Umbilical cord (tissue), 2 donors: ENCODE data around the gene SMARCD2. TPM values are rescaled to one million over a fixed set of nuclear protein-coding genes. Genes with fewer than 3 reads are reported as not detected.

Experiments used
- DNase-seq: peaks from one replicate; pipeline ENCODE4 v3.0.0-alpha.2; 2015; ENCODE audit warnings: low spot score
- total RNA-seq: library from RNA; depleted of rRNA; stranded (reverse); fragments of >200 nt; gene quantifications from one replicate; pipeline ENCODE4 v1.2.3, GENCODE V29; 2014; ENCODE audit warnings: low replicate concordance; ENCODE audit not compliant: insufficient read depth

SMARCD2 gene
- total RNA-seq, 1 donor from 2014 or later, result 103 TPM

- no peak for DNase-seq
These were observed 9.3 kb downstream of the SMARCD2 start for GRCh38 chr17:63833026-63833740.

GRCh38 chr17:63832455-63832854, 10.0 kb downstream of the SMARCD2 start:
- no peak for DNase-seq

- DNase-seq, result no peak
These were observed 10.5 kb downstream of the SMARCD2 start for GRCh38 chr17:63832014-63832413.

GRCh38 chr17:63831505-63831904, 11.0 kb downstream of the SMARCD2 start:
- no peak for DNase-seq

DNA sequence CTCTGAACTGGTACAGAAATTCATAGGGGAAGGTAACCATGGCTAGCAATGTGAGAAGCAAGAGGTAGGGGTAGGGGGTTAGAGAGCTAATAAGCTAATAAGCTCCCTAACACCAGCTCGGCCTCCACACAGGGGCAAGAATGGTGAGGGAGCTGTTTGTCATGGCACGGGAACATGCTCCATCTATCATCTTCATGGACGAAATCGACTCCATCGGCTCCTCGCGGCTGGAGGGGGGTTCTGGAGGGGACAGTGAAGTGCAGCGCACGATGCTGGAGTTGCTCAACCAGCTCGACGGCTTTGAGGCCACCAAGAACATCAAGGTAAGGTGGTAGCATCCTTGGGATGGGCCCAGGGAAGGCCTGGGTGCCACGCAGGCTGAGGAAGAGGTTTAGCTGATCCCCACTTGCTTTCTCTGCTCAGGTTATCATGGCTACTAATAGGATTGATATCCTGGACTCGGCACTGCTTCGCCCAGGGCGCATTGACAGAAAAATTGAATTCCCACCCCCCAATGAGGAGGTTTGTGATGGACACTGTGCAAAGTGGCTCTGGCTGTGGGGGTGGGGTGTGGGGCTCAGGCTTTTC, 11.5 kb downstream of the SMARCD2 start:
- DNase-seq, result no peak

DNA sequence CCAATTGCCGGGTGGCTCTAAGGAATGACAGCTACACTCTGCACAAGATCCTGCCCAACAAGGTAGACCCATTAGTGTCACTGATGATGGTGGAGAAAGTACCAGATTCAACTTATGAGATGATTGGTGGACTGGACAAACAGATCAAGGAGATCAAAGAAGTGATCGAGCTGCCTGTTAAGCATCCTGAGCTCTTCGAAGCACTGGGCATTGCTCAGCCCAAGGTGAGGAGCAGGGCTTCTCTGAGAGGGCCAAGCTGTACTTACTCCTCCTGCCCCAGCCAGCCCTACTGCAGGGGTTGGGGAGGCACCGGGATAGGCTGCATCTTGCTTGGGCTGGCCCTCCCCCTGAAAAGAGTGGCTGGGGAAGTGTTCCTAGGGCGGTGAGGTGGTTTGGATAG, 12.2 kb downstream of the SMARCD2 start:
- DNase-seq, result no peak

GRCh38 chr17:63828936-63829335, 13.5 kb downstream of the SMARCD2 start:
- DNase-seq, result no peak

- no peak for DNase-seq
These were observed 14.7 kb downstream of the SMARCD2 start for GRCh38 chr17:63827801-63828221.

- peak; percentile 99 for DNase-seq
These were observed 15.3 kb downstream of the SMARCD2 start, which contains the start of the genes FTSJ3 and PSMC5 for GRCh38 chr17:63827002-63827800. FTSJ3 (minus strand) TSS chr17:63827663; CDS start chr17:63826902, 761 bp downstream. PSMC5 (plus strand) TSS chr17:63827431; CDS start chr17:63827491, 60 bp downstream.

GRCh38 chr17:63826468-63827001, 15.9 kb downstream of the SMARCD2 start:
- no peak for DNase-seq

DNA sequence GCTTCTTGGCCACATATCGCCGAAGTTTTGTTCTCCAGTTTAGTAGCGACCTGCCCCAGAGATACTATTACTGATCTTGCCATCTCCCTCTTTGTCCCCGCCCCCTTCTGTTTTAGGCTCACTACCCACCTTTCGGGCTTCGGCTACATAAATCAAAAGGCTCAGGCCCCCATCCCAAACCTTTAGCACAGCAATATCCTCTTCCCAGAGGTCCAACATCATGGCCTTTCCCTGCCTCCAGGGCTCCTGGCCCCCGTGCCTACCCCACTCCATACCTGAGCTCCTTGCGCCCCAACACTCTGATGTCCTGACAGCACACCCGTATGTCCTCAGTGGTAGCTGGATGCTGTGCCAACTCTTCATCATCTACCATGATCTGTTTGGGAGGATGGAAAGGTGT, 18.1 kb downstream of the SMARCD2 start:
- no peak for DNase-seq

DNA sequence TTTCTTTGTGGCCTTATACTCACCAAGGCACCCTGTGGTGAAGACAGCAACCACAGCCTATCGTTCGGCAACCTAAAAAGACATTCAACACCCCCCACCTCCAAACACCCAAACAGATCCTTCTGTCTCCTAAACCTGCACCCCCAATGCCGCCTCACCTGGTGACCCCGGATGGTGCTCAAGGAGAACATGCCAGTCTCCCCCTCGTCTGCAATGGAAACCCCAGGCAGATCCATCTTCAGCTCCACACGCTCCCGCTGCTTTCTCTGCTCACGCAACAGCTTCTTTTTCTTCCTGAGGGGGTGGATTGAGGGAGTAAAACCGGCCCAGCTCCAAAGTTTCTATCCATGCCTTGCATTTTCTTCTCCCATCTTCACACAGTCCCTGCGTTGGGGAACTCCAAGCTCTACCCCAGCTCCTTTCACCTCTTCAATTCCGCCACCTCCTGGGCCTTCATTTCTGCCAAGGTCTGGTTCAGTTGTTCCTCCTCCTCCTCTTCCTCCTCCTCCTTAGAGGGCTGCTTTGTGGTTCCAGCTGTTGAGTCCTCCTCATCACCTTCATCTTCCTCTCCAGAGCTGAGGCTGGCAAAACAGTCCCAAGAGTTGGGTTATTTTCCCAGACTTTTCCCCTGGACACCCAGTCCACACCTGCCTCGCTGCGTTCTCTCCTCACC, 18.7 kb downstream of the SMARCD2 start:
- DNase-seq, result no peak

DNA sequence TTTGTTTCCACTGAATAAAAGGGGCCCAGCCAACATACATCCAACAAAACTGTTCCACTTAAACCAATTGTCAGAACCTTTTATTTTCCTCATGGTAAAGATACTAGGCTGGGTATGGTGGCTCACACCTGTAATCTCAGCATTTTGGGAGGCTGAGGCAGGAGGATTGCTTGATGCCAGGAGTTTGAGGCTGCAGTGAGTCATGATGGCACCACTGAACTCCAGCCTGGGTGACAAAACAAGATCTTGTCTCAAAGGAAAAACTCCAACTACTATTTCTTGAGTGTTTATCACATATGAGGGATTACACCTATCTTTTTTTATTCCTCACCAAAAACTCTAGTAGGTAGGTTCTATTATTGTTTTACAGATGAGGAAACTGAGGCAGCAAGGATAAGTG, 19.9 kb downstream of the SMARCD2 start:
- DNase-seq, result no peak

GRCh38 chr17:63821804-63822203, 20.7 kb downstream of the SMARCD2 start:
- DNase-seq, result no peak

DNA sequence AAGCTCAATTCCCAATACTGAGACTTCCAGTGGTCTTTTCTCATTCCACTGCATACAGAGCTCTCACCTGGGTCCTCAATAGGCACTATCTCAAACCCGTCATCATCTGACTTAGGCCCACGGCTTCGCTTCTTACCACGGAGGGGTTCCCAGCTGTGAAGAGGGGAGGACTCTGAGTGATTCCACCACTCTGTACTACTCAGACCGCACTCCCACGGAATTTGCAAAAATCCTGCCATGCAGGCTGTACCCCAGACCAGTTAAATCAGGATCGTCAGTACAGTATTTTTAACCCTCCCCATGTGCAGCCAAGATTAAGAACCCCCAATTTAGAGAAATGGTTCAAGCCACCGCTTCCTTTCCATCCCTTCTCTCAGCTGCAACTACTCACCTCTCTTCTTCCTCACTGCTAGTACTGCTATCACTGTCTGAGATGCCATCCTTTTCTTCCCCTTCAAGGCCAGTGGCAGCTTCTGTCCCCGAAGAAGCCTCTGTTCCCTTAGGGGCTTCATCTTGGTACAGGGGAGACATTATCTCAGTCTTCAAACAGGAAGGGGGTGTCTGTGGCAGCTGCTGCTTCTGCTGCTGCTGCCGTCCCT, 21.4 kb downstream of the SMARCD2 start:
- DNase-seq, result no peak

DNA sequence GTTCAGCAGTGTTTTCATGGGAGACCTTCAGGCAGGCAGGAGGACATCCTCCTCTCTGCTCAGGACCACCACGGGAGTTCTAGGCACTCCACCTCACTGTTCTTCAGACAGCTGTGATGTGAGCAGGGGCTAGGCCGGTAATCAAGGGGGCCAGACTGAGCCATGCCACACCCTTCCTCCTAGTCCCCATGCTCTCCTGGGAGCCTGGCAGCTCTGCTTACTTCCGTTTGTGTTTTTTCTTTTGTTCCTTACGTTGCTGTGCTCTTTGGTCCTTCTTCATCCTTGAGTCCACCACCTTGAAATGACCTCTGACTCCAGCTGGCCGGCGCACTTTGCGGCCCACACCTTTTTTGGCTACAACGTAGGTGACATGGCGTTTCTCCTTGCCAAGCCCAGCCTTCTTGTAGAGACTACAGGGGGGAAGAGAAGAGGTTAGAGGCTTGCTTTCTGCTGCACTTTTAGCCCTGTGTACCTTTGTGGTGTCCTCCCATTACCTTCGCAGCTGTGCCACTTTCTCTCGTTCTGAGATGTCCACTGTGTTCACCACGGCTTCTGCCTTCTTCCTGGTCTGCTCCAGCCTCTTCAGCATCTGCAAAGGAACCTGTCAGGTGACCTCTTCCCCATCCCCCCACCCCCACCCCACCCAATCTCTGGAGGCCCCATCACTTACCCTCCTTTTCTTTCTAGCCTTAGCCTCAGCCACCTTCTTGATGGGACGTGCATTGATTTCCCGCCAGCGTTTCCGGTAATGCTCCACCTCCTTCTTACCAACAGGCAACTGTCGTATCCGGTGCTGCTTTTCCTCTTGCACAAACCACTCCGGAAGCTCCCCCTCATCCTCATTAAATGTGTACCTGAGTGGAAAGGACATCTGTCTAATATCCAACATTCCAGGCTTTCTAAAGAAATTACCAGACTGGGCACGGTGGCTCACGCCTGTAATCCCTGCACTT, 22.6 kb downstream of the SMARCD2 start:
- no peak for DNase-seq

DNA sequence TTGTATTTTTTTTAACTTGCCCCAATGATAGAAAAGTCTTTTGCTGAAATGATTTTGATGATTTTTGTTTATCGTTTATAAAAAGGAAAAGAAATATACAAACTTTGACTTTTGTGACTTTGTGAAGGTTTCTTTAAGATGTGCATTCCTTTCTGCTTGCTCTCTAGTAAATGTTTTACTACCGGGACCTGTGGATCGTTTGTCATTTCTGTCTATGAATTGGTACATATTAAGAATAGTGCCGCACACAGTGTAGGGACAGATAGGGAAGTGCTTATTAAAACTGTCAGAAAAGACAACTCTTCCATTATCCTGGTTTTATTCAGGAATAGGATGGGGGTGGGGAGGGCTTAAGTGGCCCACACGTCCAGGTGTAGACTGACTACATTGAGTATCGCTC, 23.4 kb downstream of the SMARCD2 start:
- DNase-seq, result no peak

GRCh38 chr17:63817736-63818385, 24.6 kb downstream of the SMARCD2 start:
- DNase-seq, result no peak

DNA sequence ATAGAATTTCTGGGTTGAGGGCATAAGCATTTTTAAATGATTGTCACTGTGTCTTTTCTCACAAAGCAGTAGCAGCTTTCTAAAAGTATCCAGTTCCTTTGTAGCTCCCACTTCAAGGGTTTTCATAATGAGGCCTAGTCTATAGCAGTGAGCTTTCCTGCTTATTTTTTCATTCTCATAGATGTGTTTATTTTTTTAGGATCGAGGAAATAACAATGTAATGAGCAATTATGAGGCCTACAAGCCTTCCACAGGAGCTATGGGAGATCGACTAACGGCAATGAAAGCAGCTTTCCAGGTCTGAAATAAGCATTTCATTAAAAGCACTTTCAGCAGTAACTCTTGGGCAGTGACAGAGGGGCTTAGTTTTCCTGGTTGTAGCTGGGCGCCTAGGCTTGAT, 25.8 kb downstream of the SMARCD2 start:
- no peak for DNase-seq

GRCh38 chr17:63816123-63816522, 26.4 kb downstream of the SMARCD2 start:
- no peak for DNase-seq
